Endothelial cell (in vitro differentiated cells): ENCODE measurements around the gene THBS3. TPM values are rescaled to one million over a fixed set of nuclear protein-coding genes. Genes with fewer than 3 reads are reported as not detected.
"Not testable (repeated sequence)": the region's sequence is repeated elsewhere in the genome, so short reads cannot be mapped to it uniquely, and the experiment has no call there.

Source experiments
- DNase-seq: peaks from one replicate; pipeline ENCODE4 v3.0.0; 2021; ENCODE audit warnings: low spot score
- H3K27ac Mint-ChIP-seq: one replicate; pipeline ENCODE4 v1.8.0; 2021; ENCODE audit warnings: mixed read lengths, inconsistent platforms; ENCODE audit not compliant: unreplicated experiment
- H3K27me3 Mint-ChIP-seq: one replicate; pipeline ENCODE4 v1.8.0; 2021; ENCODE audit warnings: mild to moderate bottlenecking, moderate library complexity, mixed read lengths, inconsistent platforms; ENCODE audit not compliant: unreplicated experiment
- H3K36me3 Mint-ChIP-seq: one replicate; pipeline ENCODE4 v1.8.0; 2021; ENCODE audit warnings: mild to moderate bottlenecking, low read depth, mixed read lengths, inconsistent platforms; ENCODE audit not compliant: unreplicated experiment
- H3K4me1 Mint-ChIP-seq: one replicate; pipeline ENCODE4 v1.8.0; 2021; ENCODE audit warnings: mild to moderate bottlenecking, mixed read lengths, inconsistent platforms; ENCODE audit not compliant: unreplicated experiment
- H3K4me3 Mint-ChIP-seq: one replicate; pipeline ENCODE4 v1.8.0; 2021; ENCODE audit warnings: mild to moderate bottlenecking, mixed read lengths, inconsistent platforms; ENCODE audit not compliant: unreplicated experiment
- H3K9me3 Mint-ChIP-seq: one replicate; pipeline ENCODE4 v1.8.0; 2021; ENCODE audit warnings: mixed read lengths, inconsistent platforms; ENCODE audit not compliant: unreplicated experiment
- CTCF ChIP-seq: fragments of 200-600 bp; sonication (generic); IDR thresholded peaks from one replicate; pipeline ENCODE4 v1.5.0; 2021; ENCODE audit warnings: antibody characterized with exemption; ENCODE audit not compliant: unreplicated experiment
- total RNA-seq: library from RNA; stranded (reverse); fragmentation: NEBNext Ultra II Directional; extraction: Animal tissue kit (Norgen Biotek cat#: 25700); gene quantifications from one replicate; pipeline ENCODE4 v1.2.1, GENCODE V29; 2021; ENCODE audit not compliant: unreplicated experiment

Gene THBS3
- total RNA-seq, 1 donor from 2014 or later = 35.5 TPM

GRCh38 chr1:155228096-155228427, 20.4 kb upstream of the THBS3 start:
- Mint-ChIP-seq H3K27ac (peak overlapping the region; percentile 93), H3K4me1 (peaks cover 19% of the 10 kb centered on the region), H3K27me3 (peaks cover 12% of the 10 kb centered on the region), H3K36me3 (peaks cover 5% of the 10 kb centered on the region), H3K4me3 (peak overlapping the region; percentile 91), H3K9me3 (no peaks in the 10 kb centered on the region)
- TF ChIP-seq CTCF = no peak
- no peak for DNase-seq

- H3K4me1 Mint-ChIP-seq = peaks cover 20% of the 10 kb centered on the region
- TF ChIP-seq CTCF = no peak
- H3K9me3 Mint-ChIP-seq = no peaks in the 10 kb centered on the region
- DNase-seq = peak; percentile 94
- peak overlapping the region; percentile 93 for H3K27ac Mint-ChIP-seq
- peaks cover 5% of the 10 kb centered on the region for H3K36me3 Mint-ChIP-seq
- H3K27me3 Mint-ChIP-seq = peaks cover 12% of the 10 kb centered on the region
- peak overlapping the region; percentile 91 for H3K4me3 Mint-ChIP-seq
Observed at GRCh38 chr1:155227261-155228095, 19.8 kb upstream of the THBS3 start.

DNA sequence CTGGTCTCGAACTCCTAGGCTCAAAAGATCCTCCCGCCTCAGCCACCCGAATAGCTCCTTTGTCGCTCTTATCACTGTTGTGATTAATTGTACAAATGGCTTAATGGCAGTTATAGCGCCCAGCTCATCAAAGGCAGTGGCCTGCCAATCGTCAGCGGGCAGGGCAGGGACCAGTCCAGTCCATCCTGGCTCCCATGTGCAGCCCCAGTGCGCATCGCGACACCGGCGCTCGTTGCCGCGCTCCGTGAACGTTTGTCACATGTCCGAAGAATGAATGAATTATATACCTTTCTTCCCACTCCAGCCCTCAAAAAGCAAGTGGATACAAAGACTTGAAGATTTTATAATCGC, 19.2 kb upstream of the THBS3 start:
- TF ChIP-seq CTCF = peak; percentile 23
- H3K27me3 Mint-ChIP-seq = peaks cover 14% of the 10 kb centered on the region
- peaks cover 25% of the 10 kb centered on the region for H3K4me1 Mint-ChIP-seq
- peak; percentile 63 for DNase-seq
- no peaks in the 10 kb centered on the region for H3K9me3 Mint-ChIP-seq
- H3K4me3 Mint-ChIP-seq = peak overlapping the region; percentile 91
- H3K36me3 Mint-ChIP-seq = peaks cover 5% of the 10 kb centered on the region
- H3K27ac Mint-ChIP-seq = peak overlapping the region; percentile 80

DNA sequence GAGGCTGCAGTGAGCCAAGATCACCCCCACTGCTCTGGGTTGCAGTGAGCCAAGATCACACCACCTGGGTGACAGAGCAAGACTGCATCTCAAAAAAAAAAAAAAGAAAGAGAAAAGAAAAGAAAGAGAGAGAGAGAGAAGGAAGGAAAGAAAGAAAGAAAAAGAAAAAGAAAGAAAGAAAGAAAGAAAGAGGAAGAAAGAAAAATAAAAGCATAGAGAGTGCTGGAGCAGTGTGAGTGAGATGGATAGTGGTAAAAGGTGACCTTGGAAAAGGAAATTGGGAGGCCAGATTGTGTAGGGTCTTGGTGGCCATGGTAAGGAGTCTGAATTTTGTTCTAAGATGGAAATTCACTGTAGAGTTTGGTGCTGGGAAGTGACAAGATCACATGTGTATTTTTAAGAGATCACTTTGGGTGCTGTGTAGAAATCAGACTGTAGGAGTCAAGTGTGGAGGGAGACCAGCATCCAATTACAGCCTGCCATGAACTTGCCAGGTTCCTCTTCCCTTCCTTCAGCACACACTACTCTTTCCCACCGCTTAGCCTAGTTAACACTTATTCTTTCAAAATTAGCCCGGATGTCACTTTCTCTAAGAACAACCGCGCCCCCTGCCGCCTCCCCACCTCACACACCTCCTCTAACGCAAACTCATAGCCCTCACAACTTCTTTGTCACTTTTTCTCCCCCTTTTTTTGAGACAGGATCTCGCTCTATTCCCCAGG, 18.7 kb upstream of the THBS3 start:
- H3K27ac Mint-ChIP-seq = peak overlapping the region; percentile 80
- H3K4me1 Mint-ChIP-seq = peaks cover 25% of the 10 kb centered on the region
- peak; percentile 46 for TF ChIP-seq CTCF
- DNase-seq = peak; percentile 71
- H3K36me3 Mint-ChIP-seq = peaks cover 5% of the 10 kb centered on the region
- peak overlapping the region; percentile 91 for H3K4me3 Mint-ChIP-seq
- H3K9me3 Mint-ChIP-seq = no peaks in the 10 kb centered on the region
- H3K27me3 Mint-ChIP-seq = peaks cover 13% of the 10 kb centered on the region

DNA sequence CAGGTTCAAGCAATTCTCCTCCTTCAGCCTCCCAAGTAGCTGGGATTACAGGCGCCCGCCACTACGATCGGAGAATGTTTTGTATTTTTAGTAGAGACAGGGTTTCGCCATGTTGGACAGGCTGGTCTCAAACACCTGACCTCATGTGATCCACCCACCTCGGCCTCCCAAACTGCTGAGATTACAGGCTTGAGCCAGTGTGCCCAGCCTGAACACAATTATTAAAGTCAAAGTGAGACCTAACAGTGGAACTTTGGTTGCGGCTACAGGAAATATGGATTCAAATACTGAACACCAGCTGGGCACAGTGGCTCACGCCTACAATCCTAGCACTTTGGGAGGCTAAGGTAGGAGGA, 17.7 kb upstream of the THBS3 start:
- H3K36me3 Mint-ChIP-seq, H3K9me3 Mint-ChIP-seq, DNase-seq, H3K27ac Mint-ChIP-seq, H3K4me3 Mint-ChIP-seq: not testable (repeated sequence)
- Mint-ChIP-seq H3K4me1 (peaks cover 29% of the 10 kb centered on the region), H3K27me3 (peaks cover 10% of the 10 kb centered on the region)
